Activated CD4-positive, alpha-beta memory T cell treated with anti-CD3 and anti-CD28 coated beads for 36 hours (primary cell): ENCODE measurements around the gene SLC27A5. TPM values are rescaled to one million over a fixed set of nuclear protein-coding genes. Genes with fewer than 3 reads are reported as not detected.
A peak's percentile ranks its signal among the peaks of the same experiment; 100 is the strongest.

ENCODE experiments used
- CTCF ChIA-PET: fragments of 350-600 bp; sonication (Branson Sonifier 250); formaldehyde crosslinking; loops from one replicate; lab custom pipeline; 2021; ENCODE audit warnings: antibody characterized with exemption, inconsistent platforms; lab: Charles Lee
- POLR2A ChIA-PET: fragments of 350-600 bp; sonication (Branson Sonifier 250); formaldehyde crosslinking; loops from one replicate; lab custom pipeline; 2021; ENCODE audit warnings: antibody characterized with exemption; lab: Charles Lee
- DNase-seq: peaks from one replicate; pipeline ENCODE4 v3.0.0-alpha.2; 2020
- H3K27ac Mint-ChIP-seq: one replicate; pipeline ENCODE4 v1.8.0; 2021; ENCODE audit warnings: mixed read lengths
- H3K27me3 Mint-ChIP-seq: one replicate; pipeline ENCODE4 v1.8.0; 2021; ENCODE audit warnings: mixed read lengths
- H3K36me3 Mint-ChIP-seq: one replicate; pipeline ENCODE4 v1.8.0; 2021; ENCODE audit warnings: mixed read lengths
- H3K4me1 Mint-ChIP-seq: one replicate; pipeline ENCODE4 v1.8.0; 2021; ENCODE audit warnings: low read depth, mixed read lengths
- H3K4me3 Mint-ChIP-seq: one replicate; pipeline ENCODE4 v1.8.0; 2021; ENCODE audit warnings: mild to moderate bottlenecking, mixed read lengths
- H3K9me3 Mint-ChIP-seq: one replicate; pipeline ENCODE4 v1.8.0; 2021; ENCODE audit warnings: mixed read lengths
- intact Hi-C: fragments of 100-400 bp; cut with micrococcal nuclease; formaldehyde crosslinking; loops from one replicate; pipeline ENCODE4 v1.15.1; 2023
- total RNA-seq, 2 experiments: library from RNA; stranded (reverse); gene quantifications; one replicate each; pipeline ENCODE4 v1.2.3, GENCODE V29; 2021

Gene SLC27A5, protein sequence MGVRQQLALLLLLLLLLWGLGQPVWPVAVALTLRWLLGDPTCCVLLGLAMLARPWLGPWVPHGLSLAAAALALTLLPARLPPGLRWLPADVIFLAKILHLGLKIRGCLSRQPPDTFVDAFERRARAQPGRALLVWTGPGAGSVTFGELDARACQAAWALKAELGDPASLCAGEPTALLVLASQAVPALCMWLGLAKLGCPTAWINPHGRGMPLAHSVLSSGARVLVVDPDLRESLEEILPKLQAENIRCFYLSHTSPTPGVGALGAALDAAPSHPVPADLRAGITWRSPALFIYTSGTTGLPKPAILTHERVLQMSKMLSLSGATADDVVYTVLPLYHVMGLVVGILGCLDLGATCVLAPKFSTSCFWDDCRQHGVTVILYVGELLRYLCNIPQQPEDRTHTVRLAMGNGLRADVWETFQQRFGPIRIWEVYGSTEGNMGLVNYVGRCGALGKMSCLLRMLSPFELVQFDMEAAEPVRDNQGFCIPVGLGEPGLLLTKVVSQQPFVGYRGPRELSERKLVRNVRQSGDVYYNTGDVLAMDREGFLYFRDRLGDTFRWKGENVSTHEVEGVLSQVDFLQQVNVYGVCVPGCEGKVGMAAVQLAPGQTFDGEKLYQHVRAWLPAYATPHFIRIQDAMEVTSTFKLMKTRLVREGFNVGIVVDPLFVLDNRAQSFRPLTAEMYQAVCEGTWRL
- total RNA-seq, result 10 to 100 TPM; 16.7 to 17.0 TPM

DNA sequence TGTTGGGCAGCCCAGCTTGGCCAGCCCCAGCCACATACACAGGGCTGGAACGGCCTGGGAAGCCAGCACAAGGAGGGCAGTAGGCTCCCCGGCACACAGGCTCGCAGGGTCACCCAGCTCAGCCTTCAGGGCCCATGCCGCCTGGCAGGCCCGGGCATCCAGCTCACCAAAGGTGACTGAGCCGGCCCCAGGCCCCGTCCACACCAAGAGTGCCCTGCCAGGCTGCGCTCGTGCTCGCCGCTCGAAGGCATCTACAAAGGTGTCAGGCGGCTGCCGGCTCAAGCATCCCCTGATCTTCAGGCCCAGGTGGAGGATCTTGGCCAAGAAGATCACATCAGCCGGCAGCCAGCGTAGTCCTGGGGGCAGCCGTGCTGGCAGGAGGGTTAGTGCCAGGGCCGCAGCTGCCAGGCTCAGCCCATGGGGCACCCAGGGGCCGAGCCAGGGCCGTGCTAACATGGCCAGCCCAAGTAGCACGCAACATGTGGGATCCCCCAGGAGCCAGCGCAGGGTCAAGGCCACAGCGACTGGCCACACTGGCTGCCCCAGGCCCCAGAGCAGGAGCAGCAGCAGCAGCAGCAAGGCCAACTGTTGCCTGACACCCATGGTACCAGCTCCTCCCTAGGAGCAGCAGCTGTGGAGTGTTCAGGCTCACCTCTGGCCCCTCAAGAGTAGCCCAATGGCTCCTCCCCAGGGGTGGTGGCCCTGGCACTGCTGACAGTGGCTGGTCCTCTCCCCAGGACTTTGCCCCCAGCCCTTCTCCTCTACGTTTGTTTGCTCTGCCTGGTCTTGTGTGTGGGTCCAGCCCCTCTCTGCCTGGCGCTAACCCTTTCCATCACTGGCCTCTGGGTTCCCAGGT lies at the start of gene SLC27A5:
SLC27A5 (minus strand) TSS at position 640 of the 856 bp plus-strand sequence; CDS start at position 603, 37 bp downstream.
- ChIA-PET POLR2A (no interaction called here), CTCF (interaction anchor here (1.7 kb wide), 1 partner anchor 9 kb away, joined by 6 read pairs; the partner anchor contains the start of gene ZBTB45)
- H3K27me3 Mint-ChIP-seq, result no peaks in the 10 kb centered on the region
- DNase-seq, result no peak
- H3K27ac Mint-ChIP-seq, result no peak within 1 kb of the TSS
- peaks cover 24% of the 10 kb centered on the region for H3K36me3 Mint-ChIP-seq
- peaks cover 16% of the 10 kb centered on the region for H3K4me1 Mint-ChIP-seq
- intact Hi-C loops, result no loop called here
- H3K4me3 Mint-ChIP-seq, result peak within 1 kb of the TSS; percentile 6
- peaks cover 9% of the 10 kb centered on the region for H3K9me3 Mint-ChIP-seq

DNA sequence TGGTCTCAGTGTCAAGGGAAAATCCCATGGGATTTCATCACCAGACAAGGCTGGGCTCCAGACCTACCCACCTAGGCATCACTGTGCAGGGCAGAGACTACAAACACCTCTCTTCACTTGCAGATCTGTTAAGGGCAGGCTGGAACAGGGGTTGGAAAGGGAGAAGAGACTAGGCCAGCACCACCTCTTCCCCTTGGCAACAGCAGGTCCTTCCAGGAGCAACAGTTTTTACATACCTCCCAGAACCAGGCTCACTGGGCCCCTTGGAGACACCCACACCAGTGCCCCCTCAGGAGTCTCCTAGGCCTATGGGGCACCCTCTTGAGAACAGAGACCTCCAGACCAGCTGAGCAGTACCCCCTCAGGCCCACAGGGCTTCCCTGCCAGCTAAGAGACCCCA lies 49.1 kb upstream of the SLC27A5 start:
- intact Hi-C loops, result no loop called here
- no peaks in the 10 kb centered on the region for H3K27me3 Mint-ChIP-seq
- ChIA-PET CTCF (interaction anchor here (0.8 to 8.6 kb wide), 2 partner anchors 41 to 47 kb away, joined by 3 to 39 read pairs; partner anchors contain the start of gene ZBTB45), POLR2A (interaction anchor here (1.2 to 2.5 kb wide), 2 partner anchors 14 to 18 kb away, joined by 6 to 10 read pairs; no protein-coding TSS in a partner anchor)
- no peak for DNase-seq
- H3K36me3 Mint-ChIP-seq, result peaks cover 22% of the 10 kb centered on the region
- H3K27ac Mint-ChIP-seq, result peak overlapping the region; percentile 15
- no peaks in the 10 kb centered on the region for H3K9me3 Mint-ChIP-seq
- peaks cover 42% of the 10 kb centered on the region for H3K4me1 Mint-ChIP-seq
- peak overlapping the region; percentile 99 for H3K4me3 Mint-ChIP-seq

DNA sequence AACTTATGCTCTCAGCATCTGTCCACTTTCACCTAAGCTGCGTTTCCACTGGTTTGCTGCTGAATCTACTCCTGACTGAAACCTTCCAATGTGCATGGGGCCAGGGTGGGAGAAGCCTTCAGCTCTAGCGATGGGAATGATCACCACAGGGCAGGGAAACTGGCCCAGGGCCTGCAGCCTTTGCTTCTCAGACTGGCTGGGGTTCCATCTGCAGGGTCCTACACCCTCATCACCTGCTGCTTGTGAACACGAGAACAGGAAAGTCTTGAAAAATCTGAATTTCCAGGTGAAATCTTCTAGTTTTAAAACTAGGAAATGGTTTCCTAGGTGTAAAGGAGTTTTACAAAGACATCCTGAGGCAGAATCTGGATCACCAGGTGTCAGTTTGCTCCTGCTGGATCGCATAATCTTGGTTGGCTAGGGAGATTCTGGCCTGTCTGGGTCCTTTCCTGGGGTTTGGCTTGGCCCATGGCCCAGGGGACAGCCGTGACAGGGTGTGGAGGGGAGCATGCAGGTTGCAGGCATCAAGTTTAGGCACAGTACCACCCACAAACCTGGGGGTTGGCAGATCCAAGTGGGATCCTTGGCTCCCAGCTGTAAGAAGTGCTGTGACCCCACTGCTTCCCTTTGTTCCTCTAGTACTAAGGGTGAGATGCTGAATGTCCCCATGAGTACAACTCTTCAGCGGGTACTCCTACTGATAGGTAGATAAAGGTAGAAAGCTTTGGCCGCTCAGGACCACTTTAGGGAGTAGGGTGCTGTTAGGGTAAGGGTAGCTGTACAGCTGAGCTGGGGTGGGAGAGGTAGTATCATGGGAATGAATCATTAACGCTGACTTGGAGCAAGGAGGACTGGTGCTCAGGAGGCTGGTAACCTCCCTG lies 48.5 kb upstream of the SLC27A5 start:
- intact Hi-C loops, result no loop called here
- Mint-ChIP-seq H3K27ac (peak overlapping the region; percentile 100), H3K4me3 (peak overlapping the region; percentile 99), H3K4me1 (peaks cover 48% of the 10 kb centered on the region), H3K27me3 (no peaks in the 10 kb centered on the region), H3K9me3 (no peaks in the 10 kb centered on the region), H3K36me3 (peaks cover 25% of the 10 kb centered on the region)
- DNase-seq, result no peak
- ChIA-PET POLR2A (interaction anchor here (0.6 to 1.4 kb wide), 5 partner anchors 12 to 337 kb away, joined by 4 to 6 read pairs (median 6); partner anchors contain the start of genes MZF1 and ZBTB45), CTCF (interaction anchor here (0.8 to 8.6 kb wide), 5 partner anchors 16 to 46 kb away, joined by 3 to 39 read pairs (median 5); partner anchors contain the start of gene ZBTB45)

DNA sequence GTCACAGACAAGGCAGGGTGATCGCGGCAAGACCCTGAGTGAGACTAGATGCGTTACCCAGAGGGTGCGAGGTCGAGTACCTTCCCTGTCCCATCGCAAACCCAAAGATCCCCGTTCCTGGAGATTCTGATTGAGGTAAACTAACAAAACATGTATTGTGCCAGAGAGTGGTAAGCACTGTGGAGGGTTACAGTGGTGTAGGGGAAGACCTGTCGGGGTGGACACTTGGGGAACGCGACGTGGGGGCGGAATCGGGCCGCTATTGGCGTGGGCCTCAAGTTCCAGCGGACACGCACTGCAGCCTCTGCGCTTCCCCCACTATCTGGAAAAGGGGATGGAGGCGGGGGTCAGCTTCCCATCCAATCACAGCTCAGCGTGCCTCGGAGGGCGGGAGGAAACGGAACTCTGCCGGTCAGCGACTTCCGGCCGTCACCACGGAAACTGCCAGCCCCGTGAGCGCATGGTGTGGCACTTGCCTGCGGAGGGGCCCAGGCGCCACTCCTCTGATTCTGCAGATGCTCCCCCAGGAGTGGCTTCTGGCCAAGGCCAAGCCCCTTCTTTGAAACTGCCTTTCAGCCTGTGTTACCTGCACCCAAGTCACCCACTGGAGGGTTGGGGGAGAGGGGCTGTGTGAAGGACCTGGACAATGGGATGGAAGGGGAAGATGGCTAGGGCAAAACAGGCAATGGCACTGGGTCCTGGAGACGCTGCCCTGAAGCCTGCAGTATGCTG lies 47.6 kb upstream of the SLC27A5 start:
- ChIA-PET POLR2A (interaction anchor here (0.6 to 1.5 kb wide), 5 partner anchors 8 to 336 kb away, joined by 4 to 6 read pairs (median 5); partner anchors contain the start of genes MZF1 and ZBTB45), CTCF (interaction anchor here (0.7 to 8.6 kb wide), 5 partner anchors 14 to 45 kb away, joined by 3 to 39 read pairs (median 5); partner anchors contain the start of genes MZF1 and ZBTB45)
- H3K27me3 Mint-ChIP-seq, result no peaks in the 10 kb centered on the region
- H3K36me3 Mint-ChIP-seq, result peaks cover 32% of the 10 kb centered on the region
- H3K27ac Mint-ChIP-seq, result peak overlapping the region; percentile 100
- intact Hi-C loops, result loop anchor here (1.0 kb wide), 3 partner anchors 14 to 60 kb away; partner anchors contain the start of genes MZF1 and ZBTB45
- peak overlapping the region; percentile 99 for H3K4me3 Mint-ChIP-seq
- H3K9me3 Mint-ChIP-seq, result no peaks in the 10 kb centered on the region
- peaks cover 53% of the 10 kb centered on the region for H3K4me1 Mint-ChIP-seq
- DNase-seq, result peak; percentile 90

DNA sequence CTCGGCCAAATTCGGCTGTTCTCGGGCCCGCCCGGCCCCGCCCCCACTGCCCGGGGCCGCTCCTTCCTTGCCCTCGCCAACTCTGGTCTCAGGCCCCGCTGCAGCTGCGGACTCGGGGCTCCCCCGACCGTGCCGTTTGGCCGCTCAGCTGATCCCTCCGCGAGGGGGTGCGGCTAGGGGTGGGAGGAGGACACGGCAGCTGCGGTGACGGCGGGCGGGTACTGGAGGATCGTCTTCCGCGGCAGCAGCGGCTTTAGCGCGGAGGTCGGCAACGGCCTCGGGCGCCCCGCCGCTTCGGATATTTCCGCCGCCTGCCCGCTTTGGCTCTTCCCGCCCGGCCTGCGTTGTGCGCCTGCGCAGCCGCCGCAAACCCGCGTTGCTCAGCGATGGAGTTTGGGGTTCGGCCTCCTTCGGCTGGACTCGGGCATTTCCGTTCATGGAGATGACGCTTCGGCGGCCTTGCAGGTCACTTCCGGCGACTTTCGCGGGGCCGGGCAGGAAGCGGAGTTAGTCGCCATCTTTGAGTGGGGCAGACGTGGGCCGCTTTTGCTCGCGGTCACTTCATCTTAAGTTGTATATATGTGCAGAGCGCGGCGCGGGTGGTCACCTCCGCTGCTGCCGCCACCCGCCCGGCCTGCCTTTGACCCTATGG lies 47.0 kb upstream of the SLC27A5 start:
- DNase-seq, result peak; percentile 100
- Mint-ChIP-seq H3K9me3 (no peaks in the 10 kb centered on the region), H3K36me3 (peaks cover 38% of the 10 kb centered on the region), H3K4me3 (peak overlapping the region; percentile 99), H3K27me3 (no peaks in the 10 kb centered on the region), H3K27ac (peak overlapping the region; percentile 100), H3K4me1 (peaks cover 58% of the 10 kb centered on the region)
- CTCF ChIA-PET, result interaction anchor here (0.7 to 8.6 kb wide), 4 partner anchors 14 to 45 kb away, joined by 3 to 39 read pairs (median 6); partner anchors contain the start of genes MZF1 and ZBTB45
- intact Hi-C loops, result loop anchor here (1.0 kb wide), 3 partner anchors 15 to 59 kb away; partner anchors contain the start of genes MZF1 and ZBTB45
- POLR2A ChIA-PET, result interaction anchor here (0.9 to 1.5 kb wide), 5 partner anchors 9 to 39 kb away, joined by 4 to 6 read pairs (median 5); partner anchors contain the start of genes MZF1, TRIM28 and ZBTB45

DNA sequence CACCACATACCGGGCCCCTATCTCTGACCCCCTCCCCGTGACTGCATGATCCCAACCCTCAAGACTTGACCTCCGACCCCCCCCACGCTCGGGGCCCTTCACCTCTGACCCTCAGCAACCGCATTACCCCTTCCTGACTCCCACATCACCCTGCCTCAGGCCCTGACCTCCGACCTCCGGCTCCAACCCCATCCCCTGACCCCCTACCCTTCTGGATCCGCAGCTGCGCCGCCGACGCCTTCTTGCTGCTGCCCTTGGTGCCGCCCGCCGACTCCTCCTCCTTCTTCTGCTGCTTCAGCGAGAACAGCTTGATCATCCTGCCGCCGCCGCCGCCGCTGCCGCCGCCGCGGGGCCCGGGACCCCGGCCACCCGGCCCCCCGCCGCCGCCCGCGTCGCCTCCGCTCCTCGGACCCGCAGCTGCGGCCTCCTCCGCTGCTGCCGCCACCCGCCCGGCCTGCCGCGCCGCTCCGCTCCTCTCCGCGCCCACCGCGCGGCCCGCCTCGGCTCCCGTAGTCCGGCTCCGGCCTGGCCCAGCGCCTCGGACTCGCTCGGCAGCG lies 46.4 kb upstream of the SLC27A5 start, which contains the start of gene UBE2M:
UBE2M (minus strand) TSS at position 546 of the 557 bp plus-strand sequence; CDS start at position 316, 230 bp downstream.
- Mint-ChIP-seq H3K36me3 (peaks cover 39% of the 10 kb centered on the region), H3K4me1 (peaks cover 55% of the 10 kb centered on the region), H3K27ac (peak within 1 kb of the TSS; percentile 100), H3K27me3 (no peaks in the 10 kb centered on the region), H3K9me3 (no peaks in the 10 kb centered on the region), H3K4me3 (peak within 1 kb of the TSS; percentile 99)
- DNase-seq, result peak; percentile 77
- intact Hi-C loops, result no loop called here
- POLR2A ChIA-PET, result interaction anchor here (0.9 to 1.5 kb wide), 3 partner anchors 10 to 18 kb away, joined by 4 to 5 read pairs (median 4); partner anchors contain the start of gene TRIM28
- CTCF ChIA-PET, result interaction anchor here (1.5 to 8.6 kb wide), 3 partner anchors 18 to 44 kb away, joined by 5 to 39 read pairs (median 7); partner anchors contain the start of gene ZBTB45

DNA sequence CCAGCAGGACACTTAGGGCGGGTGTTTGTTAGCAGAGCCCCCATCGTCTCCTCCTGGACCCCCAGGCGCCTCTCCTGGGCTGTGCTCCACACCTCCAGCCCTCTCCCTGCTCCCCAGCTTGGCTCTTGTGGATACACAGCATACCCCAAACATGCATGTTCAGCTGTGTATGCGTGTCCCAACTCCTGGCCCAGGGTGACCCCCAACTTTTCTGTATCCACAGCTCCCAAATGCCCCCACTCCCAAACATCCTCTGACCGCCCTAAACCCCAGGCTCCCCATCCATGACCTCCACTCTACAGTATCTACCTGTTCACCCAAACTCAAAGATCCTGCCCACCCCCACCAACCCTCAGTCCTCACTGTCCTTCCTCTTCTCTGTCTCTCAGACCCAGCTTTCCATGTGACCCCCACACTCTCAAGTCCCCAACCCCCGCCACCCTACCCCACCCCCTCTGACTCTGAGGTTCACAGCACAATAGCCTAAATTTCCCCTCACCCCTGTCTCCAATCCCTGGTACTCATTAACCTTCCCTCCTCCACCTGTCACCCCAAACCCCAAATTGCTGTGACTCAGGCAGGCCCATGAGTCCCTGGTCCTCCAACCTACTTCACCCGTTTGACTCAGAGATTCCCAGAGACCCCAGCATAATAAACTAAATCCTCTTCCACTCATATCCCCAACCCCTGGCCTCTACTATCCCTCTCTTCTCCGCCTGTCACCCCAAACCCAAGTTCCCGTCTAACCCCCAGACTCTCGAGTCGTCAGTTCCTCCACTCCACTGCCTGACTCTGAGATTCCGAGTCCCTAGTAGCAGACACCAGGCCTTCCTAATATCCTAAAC lies 45.7 kb upstream of the SLC27A5 start:
- POLR2A ChIA-PET, result no interaction called here
- Mint-ChIP-seq H3K4me1 (peaks cover 61% of the 10 kb centered on the region), H3K36me3 (peaks cover 43% of the 10 kb centered on the region), H3K9me3 (no peaks in the 10 kb centered on the region), H3K4me3 (peak overlapping the region; percentile 99), H3K27me3 (no peaks in the 10 kb centered on the region), H3K27ac (peak overlapping the region; percentile 100)
- no peak for DNase-seq
- CTCF ChIA-PET, result interaction anchor here (0.7 to 8.6 kb wide), 4 partner anchors 18 to 43 kb away, joined by 3 to 39 read pairs (median 4); partner anchors contain the start of gene ZBTB45
- intact Hi-C loops, result no loop called here

DNA sequence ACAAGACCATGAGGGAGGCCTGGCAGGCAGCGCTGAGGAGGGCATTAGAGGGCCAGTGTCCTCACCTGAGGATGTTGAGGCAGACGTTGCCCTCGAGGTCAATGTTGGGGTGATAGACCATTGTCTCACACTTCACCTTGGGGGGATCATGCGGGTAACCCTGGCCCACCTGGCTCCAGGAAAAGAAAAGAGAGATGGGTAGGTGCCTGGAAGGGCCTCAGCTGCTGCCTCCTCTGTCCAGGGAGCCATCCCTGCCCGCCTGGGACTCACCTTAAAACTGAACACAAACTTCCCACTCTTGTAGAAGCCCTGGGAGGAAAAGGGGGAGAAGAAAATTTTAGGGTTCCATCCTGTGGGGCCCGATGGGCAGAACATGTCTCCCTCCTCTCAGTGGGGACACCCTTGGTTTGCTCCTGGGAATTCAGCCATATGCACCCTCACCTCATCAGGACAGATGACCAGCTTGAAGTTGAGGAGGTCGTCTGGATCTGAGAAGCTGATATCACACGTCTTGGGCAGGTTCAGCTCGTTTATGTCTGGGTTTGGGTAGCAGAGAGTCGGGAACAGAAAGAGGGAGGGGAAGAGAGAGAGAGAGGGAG lies 44.9 kb upstream of the SLC27A5 start:
- Mint-ChIP-seq H3K4me3 (peak overlapping the region; percentile 99), H3K36me3 (peaks cover 48% of the 10 kb centered on the region), H3K27ac (peak overlapping the region; percentile 100), H3K27me3 (no peaks in the 10 kb centered on the region), H3K9me3 (no peaks in the 10 kb centered on the region), H3K4me1 (peaks cover 54% of the 10 kb centered on the region)
- intact Hi-C loops, result no loop called here
- ChIA-PET CTCF (interaction anchor here (0.7 to 8.6 kb wide), 4 partner anchors 19 to 42 kb away, joined by 3 to 39 read pairs (median 4); partner anchors contain the start of gene ZBTB45), POLR2A (no interaction called here)
- no peak for DNase-seq
